BLaER1 treated with 17β-estradiol and CSF1 and Interleukin-3, amounts not matched to agents 10 nM and 100 nM (cell line): ENCODE results near the gene INTS1.

Experiments
- H3K27ac ChIP-seq, 11 experiments: shearing (Covaris generic); formaldehyde crosslinking; 2 replicates each; pipeline ENCODE4 v1.8.1; 2022
- H3K27me3 ChIP-seq, 11 experiments: shearing (Covaris generic); formaldehyde crosslinking; 2 replicates each; pipeline ENCODE4 v1.8.1; 2022
- H3K36me3 ChIP-seq, 11 experiments: shearing (Covaris generic); formaldehyde crosslinking; 2 replicates each; pipeline ENCODE4 v1.8.1; 2022
- H3K4me1 ChIP-seq, 10 experiments: shearing (Covaris generic); formaldehyde crosslinking; 2 replicates each; pipeline ENCODE4 v1.8.1; 2022
- H3K4me2 ChIP-seq, 11 experiments: shearing (Covaris generic); formaldehyde crosslinking; 2 replicates each; pipeline ENCODE4 v1.8.1; 2022
- H3K4me3 ChIP-seq, 10 experiments: shearing (Covaris generic); formaldehyde crosslinking; 2 replicates each; pipeline ENCODE4 v1.8.1; 2022
- H3K9ac ChIP-seq, 11 experiments: shearing (Covaris generic); formaldehyde crosslinking; 2 replicates each; pipeline ENCODE4 v1.8.1; 2022
- H3K9me3 ChIP-seq, 11 experiments: shearing (Covaris generic); formaldehyde crosslinking; replicated peaks in 1 of 11; 2 replicates each; pipeline ENCODE4 v1.8.1; 2022
- H4K20me1 ChIP-seq, 11 experiments: shearing (Covaris generic); formaldehyde crosslinking; 2 replicates each; pipeline ENCODE4 v1.8.1; 2022
- Cebpa-rat ChIP-seq, 11 experiments: shearing (Covaris generic); IDR thresholded peaks; 2 replicates each; pipeline ENCODE4 v1.8.1; 2022

Gene INTS1

GRCh38 chr7:1548438-1548831 lies 44.2 kb upstream of the INTS1 start:
- peaks cover 0 to 9% (median 7%) of the 10 kb centered on the region in 11 experiments; a peak in 5 of 22 replicates for H3K36me3 ChIP-seq
- no peak overlapping the region for H3K4me3 ChIP-seq
- H4K20me1 ChIP-seq, result peaks cover 4 to 48% (median 20%) of the 10 kb centered on the region in 11 experiments; a peak in 20 of 22 replicates
- H3K4me2 ChIP-seq, result peak overlapping the region in 8 of 11 experiments; percentile 11 to 86 (median 74); a peak in 12 of 22 replicates
- H3K27me3 ChIP-seq, result no peaks in the 10 kb centered on the region
- peaks cover 28 to 65% (median 55%) of the 10 kb centered on the region in 10 experiments for H3K4me1 ChIP-seq
- H3K9me3 ChIP-seq, result no peaks in the 10 kb centered on the region
- H3K9ac ChIP-seq, result peak overlapping the region in 1 of 11 experiments; percentile 25; a peak in 2 of 22 replicates
- TF ChIP-seq Cebpa-rat (IDR thresholded peaks at IDR 0.05), result no peak
- H3K27ac ChIP-seq, result no peak overlapping the region

GRCh38 chr7:1547777-1548437 lies 43.7 kb upstream of the INTS1 start:
- peak overlapping the region in 3 of 11 experiments; percentile 25 to 50 (median 41); a peak in 5 of 22 replicates for H3K9ac ChIP-seq
- H3K9me3 ChIP-seq, result no peaks in the 10 kb centered on the region
- peaks cover 0 to 13% (median 9%) of the 10 kb centered on the region in 11 experiments; a peak in 9 of 22 replicates for H3K36me3 ChIP-seq
- H4K20me1 ChIP-seq, result peaks cover 9 to 53% (median 25%) of the 10 kb centered on the region in 11 experiments; a peak in 20 of 22 replicates
- H3K4me1 ChIP-seq, result peaks cover 28 to 69% (median 60%) of the 10 kb centered on the region in 10 experiments
- H3K4me3 ChIP-seq, result no peak overlapping the region
- no peak for TF ChIP-seq Cebpa-rat (IDR thresholded peaks at IDR 0.05)
- H3K27ac ChIP-seq, result no peak overlapping the region
- H3K27me3 ChIP-seq, result no peaks in the 10 kb centered on the region
- H3K4me2 ChIP-seq, result peak overlapping the region in 8 of 11 experiments; percentile 11 to 86 (median 74); a peak in 13 of 22 replicates

- peaks cover 6 to 20% (median 17%) of the 10 kb centered on the region in 11 experiments; a peak in 17 of 22 replicates for H3K36me3 ChIP-seq
- peaks cover 17 to 60% (median 32%) of the 10 kb centered on the region in 11 experiments; a peak in 21 of 22 replicates for H4K20me1 ChIP-seq
- H3K4me3 ChIP-seq, result no peak overlapping the region
- peak overlapping the region in 5 of 11 experiments; percentile 20 to 55 (median 45); a peak in 5 of 22 replicates for H3K9ac ChIP-seq
- 0 out of 22 replicates have a peak overlapping the region, but pooled peaks of 1 of the 11 experiments have one; percentile 28 for H3K27ac ChIP-seq
- H3K27me3 ChIP-seq, result no peaks in the 10 kb centered on the region
- TF ChIP-seq Cebpa-rat (IDR thresholded peaks at IDR 0.05), result no peak
- peaks cover 28 to 71% (median 66%) of the 10 kb centered on the region in 10 experiments for H3K4me1 ChIP-seq
- no peaks in the 10 kb centered on the region for H3K9me3 ChIP-seq
- peak overlapping the region in 9 of 11 experiments; percentile 42 to 86 (median 74); a peak in 17 of 22 replicates for H3K4me2 ChIP-seq
Observed at GRCh38 chr7:1546909-1547776, 43.0 kb upstream of the INTS1 start.

GRCh38 chr7:1546274-1546908 lies 42.2 kb upstream of the INTS1 start:
- Histone ChIP-seq H3K27me3 (no peaks in the 10 kb centered on the region), H3K4me3 (no peak overlapping the region), H3K27ac (peak overlapping the region in 4 of 11 experiments; percentile 25 to 34 (median 29); a peak in 3 of 22 replicates), H3K36me3 (peaks cover 8 to 27% (median 24%) of the 10 kb centered on the region in 11 experiments; a peak in 20 of 22 replicates), H3K9me3 (no peaks in the 10 kb centered on the region), H3K4me1 (peaks cover 28 to 74% (median 69%) of the 10 kb centered on the region in 10 experiments), H3K4me2 (peak overlapping the region; percentile 42 to 86 (median 74)), H3K9ac (peak overlapping the region in 6 of 11 experiments; percentile 20 to 55 (median 48); a peak in 8 of 22 replicates), H4K20me1 (peaks cover 23 to 68% (median 40%) of the 10 kb centered on the region in 11 experiments)
- TF ChIP-seq Cebpa-rat (IDR thresholded peaks at IDR 0.05), result no peak

- peak overlapping the region in 5 of 11 experiments; percentile 16 to 34 (median 30); a peak in 4 of 22 replicates for H3K27ac ChIP-seq
- TF ChIP-seq Cebpa-rat (IDR thresholded peaks at IDR 0.05), result no peak
Observed at GRCh38 chr7:1545417-1546246, 41.4 kb upstream of the INTS1 start.

GRCh38 chr7:1544896-1545416 lies 40.8 kb upstream of the INTS1 start:
- peaks cover 28 to 86% (median 81%) of the 10 kb centered on the region in 10 experiments for H3K4me1 ChIP-seq
- H4K20me1 ChIP-seq, result peaks cover 36 to 81% (median 53%) of the 10 kb centered on the region in 11 experiments
- TF ChIP-seq Cebpa-rat (IDR thresholded peaks at IDR 0.05), result no peak
- no peak overlapping the region for H3K4me3 ChIP-seq
- H3K27ac ChIP-seq, result peak overlapping the region in 4 of 11 experiments; percentile 1 to 32 (median 16); a peak in 2 of 22 replicates
- H3K9me3 ChIP-seq, result no peaks in the 10 kb centered on the region
- peaks cover 20 to 40% (median 37%) of the 10 kb centered on the region in 11 experiments for H3K36me3 ChIP-seq
- peak overlapping the region in 7 of 11 experiments; percentile 10 to 54 (median 39); a peak in 11 of 22 replicates for H3K9ac ChIP-seq
- peak overlapping the region; percentile 35 to 86 (median 74); a peak in 21 of 22 replicates for H3K4me2 ChIP-seq
- no peaks in the 10 kb centered on the region for H3K27me3 ChIP-seq

More at GRCh38 chr7:1545417-1546246, 41.4 kb upstream of the INTS1 start:
- Histone ChIP-seq H3K9ac (peak overlapping the region in 7 of 11 experiments; percentile 20 to 55 (median 39); a peak in 8 of 22 replicates), H3K4me1 (peaks cover 28 to 82% (median 77%) of the 10 kb centered on the region in 10 experiments), H3K9me3 (no peaks in the 10 kb centered on the region), H4K20me1 (peaks cover 31 to 76% (median 48%) of the 10 kb centered on the region in 11 experiments), H3K27me3 (no peaks in the 10 kb centered on the region), H3K36me3 (peaks cover 15 to 35% (median 32%) of the 10 kb centered on the region in 11 experiments; a peak in 21 of 22 replicates), H3K4me3 (no peak overlapping the region), H3K4me2 (peak overlapping the region; percentile 42 to 86 (median 74))
